ENCODE data around the gene CAPN8. TPM values are rescaled to one million over a fixed set of nuclear protein-coding genes. Genes with fewer than 3 reads are reported as not detected.

The CAPN8 gene
- total RNA-seq, 1 donor from 2014 or later: 97.2 TPM

Other genes with a start within 250 kb of the CAPN8 start
- gene CAPN2, start 46.8 kb upstream of the CAPN8 start, total RNA-seq: 151 TPM
- 34.6 TPM for gene TP53BP2, start 180.2 kb upstream of the CAPN8 start, total RNA-seq

Data from ureter (tissue), 1 donor.